T-helper 22 cell (primary cell): ENCODE measurements around the gene LASP1.
"Not testable (repeated sequence)": the region's sequence is repeated elsewhere in the genome, so short reads cannot be mapped to it uniquely, and the experiment has no call there.

Experiments
- DNase-seq: peaks from one replicate; pipeline ENCODE4 v3.0.0-alpha.2; 2020; ENCODE audit warnings: low read depth

Gene LASP1

GRCh38 chr17:38869526-38870258 is at the start of gene LASP1:
TSS of gene LASP1 (plus strand) at chr17:38870058. CDS start at chr17:38870190, 132 bp downstream.
- peak; percentile 74 for DNase-seq

GRCh38 chr17:38824899-38825761 is 44.7 kb upstream of the LASP1 start, which contains the start of gene CWC25:
TSS of gene CWC25 (minus strand) at chr17:38825321. CDS start at chr17:38825183, 138 bp downstream.
- peak; percentile 84 for DNase-seq

GRCh38 chr17:38825762-38826247 is 44.1 kb upstream of the LASP1 start:
- DNase-seq, result no peak

- no peak for DNase-seq
Measured at GRCh38 chr17:38844261-38844757, 25.5 kb upstream of the LASP1 start.

- DNase-seq, result no peak
Measured at GRCh38 chr17:38848557-38848891, 21.3 kb upstream of the LASP1 start.

GRCh38 chr17:38848939-38849605 is 20.8 kb upstream of the LASP1 start:
- DNase-seq, result no peak

GRCh38 chr17:38850374-38850773 is 19.5 kb upstream of the LASP1 start:
- DNase-seq, result no peak

GRCh38 chr17:38851434-38851833 is 18.4 kb upstream of the LASP1 start:
- DNase-seq, result no peak

- peak; percentile 47 for DNase-seq
Measured at GRCh38 chr17:38852771-38853291, 17.0 kb upstream of the LASP1 start.

GRCh38 chr17:38853292-38854219 is 16.3 kb upstream of the LASP1 start, which contains the start of gene RPL23:
TSS of gene RPL23 (minus strand) at chr17:38853721. CDS start at chr17:38853710, 11 bp downstream.
- peak; percentile 84 for DNase-seq

- not testable (repeated sequence) for DNase-seq
Measured at GRCh38 chr17:38855101-38855714, 14.7 kb upstream of the LASP1 start.

GRCh38 chr17:38857271-38857670 is 12.6 kb upstream of the LASP1 start:
- DNase-seq, result no peak

GRCh38 chr17:38861399-38861843 is 8.4 kb upstream of the LASP1 start:
- DNase-seq, result no peak

GRCh38 chr17:38864636-38865398 is 5.0 kb upstream of the LASP1 start:
- DNase-seq, result no peak

- DNase-seq, result peak; percentile 50
Measured at GRCh38 chr17:38867179-38867967, 2.5 kb upstream of the LASP1 start.

GRCh38 chr17:38867968-38868816 is 1.7 kb upstream of the LASP1 start:
- no peak for DNase-seq

- peak; percentile 69 for DNase-seq
Measured at GRCh38 chr17:38868817-38869525, 887 bp upstream of the LASP1 start.
